ENCODE data around the gene FHAD1. TPM values are rescaled to one million over a fixed set of nuclear protein-coding genes. Genes with fewer than 3 reads are reported as not detected.

FHAD1 gene
- total and polyA plus RNA-seq, 2 donors (not counting 3 experiments of a cell fraction or from before 2014, with no cell fraction given) = 0.04 to 0.69 TPM

DNA sequence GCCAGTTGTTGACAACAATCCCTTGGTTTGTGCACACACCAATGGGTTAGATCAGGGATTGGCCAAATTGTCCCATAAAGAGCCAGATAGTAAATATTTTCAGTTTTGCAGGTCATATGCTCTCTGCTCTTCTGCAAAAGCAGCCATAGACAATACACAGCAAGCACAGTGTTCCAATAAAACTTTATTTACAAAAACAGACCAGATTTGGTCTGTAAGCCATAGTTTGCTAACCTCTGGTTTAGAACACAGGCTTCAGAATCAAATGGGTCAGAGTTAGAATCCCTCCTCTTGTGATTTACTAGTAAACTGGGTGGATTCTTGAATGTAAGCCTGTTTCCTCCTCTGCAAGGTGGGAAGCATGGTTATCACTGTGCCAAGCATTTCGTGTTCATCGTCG, 97.4 kb downstream of the FHAD1 start:
- H3K4me3 ChIP-seq (replicated peaks in 1 of 3; ENCODE audit: insufficient read depth in 1 of 3, low read depth in 1 of 3, low read length in 3 of 3) = no peak overlapping the region
- no peaks in the 10 kb centered on the region for H4K20me1 ChIP-seq (replicated peaks; ENCODE audit: control insufficient read depth, extremely low read depth, insufficient read depth, low read length)
- CTCF ChIA-PET = no interaction called here
- no peaks in the 10 kb centered on the region for H3K9me1 ChIP-seq (replicated peaks; ENCODE audit: control insufficient read depth, extremely low read depth, insufficient read depth, low read length)
- H3K4me2 ChIP-seq (ENCODE audit: insufficient read depth, low read length) = no peak overlapping the region
- no peaks in the 10 kb centered on the region for H3K9me3 ChIP-seq (replicated peaks; ENCODE audit: control insufficient read depth, insufficient read depth, low read length)
- FAIRE-seq (no peak), DNase-seq (ENCODE audit: low read depth, low spot score) (no peak)
- no peak overlapping the region for H3K27ac ChIP-seq (ENCODE audit: insufficient read depth, low read depth, low read length)
- dilution Hi-C loops (cut with MboI; ENCODE audit: extremely low pct_ligation_motif_present, low sequenced_read_pairs) = no loop called here
- H3K9ac ChIP-seq (replicated peaks; ENCODE audit: extremely low read depth, insufficient read depth, low read length) = no peak overlapping the region
- intact Hi-C loops (cut with micrococcal nuclease) = no loop called here
- no peaks in the 10 kb centered on the region for H3K79me2 ChIP-seq (ENCODE audit: control insufficient read depth, insufficient read depth, low read length)
- no TSS peak for BruUV-seq (replicated peaks)
- no peak overlapping the region for H2AFZ ChIP-seq (ENCODE audit: low read depth, low read length)
- peaks cover 16% of the 10 kb centered on the region for H3K4me1 ChIP-seq (ENCODE audit: control insufficient read depth, extremely low read depth, insufficient read depth, low read length)
- H3K27me3 ChIP-seq (ENCODE audit: control insufficient read depth in 2 of 2, insufficient read depth in 2 of 2, low read length in 2 of 2) = no peaks in the 10 kb centered on the region
- TF ChIP-seq MAX (IDR thresholded peaks at IDR 0.05; ENCODE audit: insufficient read depth, insufficient read length) (no peak), FOS (IDR thresholded peaks at IDR 0.05; ENCODE audit: borderline replicate concordance, insufficient read depth, low read length) (no peak), EZH2 (IDR thresholded peaks at IDR 0.05; ENCODE audit: borderline replicate concordance, low read depth, low read length, severe bottlenecking) (no peak), JUN (IDR thresholded peaks at IDR 0.05; ENCODE audit: borderline replicate concordance, insufficient read depth, insufficient read length, low read depth) (no peak), MYC (IDR thresholded peaks at IDR 0.05; ENCODE audit: low read depth, low read length) (no peak), POLR2A (IDR thresholded peaks at IDR 0.05; ENCODE audit: low read depth, low read length) (no peak), CTCF (IDR thresholded peaks at IDR 0.05; ENCODE audit: extremely low read depth in 1 of 2, insufficient read depth in 1 of 2, low read depth in 1 of 2, low read length in 2 of 2) (no peak), POLR2AphosphoS5 (IDR thresholded peaks at IDR 0.05; ENCODE audit: insufficient read depth, low read depth, low read length) (no peak), GATA2 (IDR thresholded peaks at IDR 0.05; ENCODE audit: insufficient read depth, insufficient read length, low read depth, low read length) (no peak)
- no peaks in the 10 kb centered on the region for H3K36me3 ChIP-seq (ENCODE audit: control insufficient read depth in 2 of 2, extremely low read depth in 1 of 2, insufficient read depth in 2 of 2, low read length in 2 of 2)
- POLR2A ChIA-PET = interaction anchor here (0.6 kb wide), 1 partner anchor 104 kb away, joined by 4 read pairs; no protein-coding TSS in a partner anchor

Measured in endothelial cell of umbilical vein (primary cell).